HG03135 (cell line): Measurements from ENCODE around the gene SYTL2.

Source experiments
- ATAC-seq: cut with Tn5 transposase; IDR thresholded peaks from one replicate; pipeline ENCODE4 v1.9.1; 2021; ENCODE audit warnings: mild to moderate bottlenecking, moderate library complexity; ENCODE audit not compliant: unreplicated experiment

SYTL2 gene

GRCh38 chr11:85764796-85765195, 46.1 kb downstream of the SYTL2 start:
- ATAC-seq = no peak

- no peak for ATAC-seq
Measured at GRCh38 chr11:85762226-85762625, 48.7 kb downstream of the SYTL2 start.

- ATAC-seq = no peak
Measured at GRCh38 chr11:85759915-85760314, 51.0 kb downstream of the SYTL2 start.

GRCh38 chr11:85758480-85759039, 52.4 kb downstream of the SYTL2 start:
- ATAC-seq = no peak

GRCh38 chr11:85758026-85758425, 52.9 kb downstream of the SYTL2 start:
- no peak for ATAC-seq

- ATAC-seq = no peak
Measured at GRCh38 chr11:85756401-85757200, 54.3 kb downstream of the SYTL2 start.

- ATAC-seq = no peak
Measured at GRCh38 chr11:85755701-85756100, 55.2 kb downstream of the SYTL2 start.

- ATAC-seq = no peak
Measured at GRCh38 chr11:85755285-85755684, 55.7 kb downstream of the SYTL2 start.

GRCh38 chr11:85752890-85753581, 57.9 kb downstream of the SYTL2 start:
- no peak for ATAC-seq

GRCh38 chr11:85752201-85752889, 58.6 kb downstream of the SYTL2 start:
- no peak for ATAC-seq

GRCh38 chr11:85751724-85752123, 59.2 kb downstream of the SYTL2 start:
- ATAC-seq = no peak

GRCh38 chr11:85750646-85751045, 60.3 kb downstream of the SYTL2 start:
- ATAC-seq = no peak

- no peak for ATAC-seq
Measured at GRCh38 chr11:85749884-85750283, 61.1 kb downstream of the SYTL2 start.

GRCh38 chr11:85749287-85749834, 61.6 kb downstream of the SYTL2 start:
- ATAC-seq = no peak

GRCh38 chr11:85748455-85748891, 62.5 kb downstream of the SYTL2 start:
- ATAC-seq = no peak

GRCh38 chr11:85746670-85747069, 64.3 kb downstream of the SYTL2 start:
- no peak for ATAC-seq

- ATAC-seq = no peak
Measured at GRCh38 chr11:85745626-85746025, 65.3 kb downstream of the SYTL2 start.

GRCh38 chr11:85742873-85743275, 68.1 kb downstream of the SYTL2 start:
- ATAC-seq = no peak

GRCh38 chr11:85742348-85742747, 68.6 kb downstream of the SYTL2 start:
- no peak for ATAC-seq

- ATAC-seq = no peak
Measured at GRCh38 chr11:85740481-85741400, 70.2 kb downstream of the SYTL2 start.
